Kidney (tissue), 14 donors: ENCODE data around the gene IQCM. TPM values are rescaled to one million over a fixed set of nuclear protein-coding genes. Genes with fewer than 3 reads are reported as not detected.

ENCODE experiments used
- DNase-seq, 5 donors: peaks; one replicate each; pipeline ENCODE4 v3.0.0-alpha.2; 2013 to 2020
- FAIRE-seq: peaks from 2 replicates; lab custom pipeline; 2012; peaks lifted over from hg19 to GRCh38; lab: Jason Lieb, UNC
- H3K27ac ChIP-seq, 2 donors: one replicate each; pipeline ENCODE4 v1.7.0; 2013; ENCODE audit warnings: low read depth in 2 of 2, low read length in 2 of 2, inconsistent platforms in 1 of 2
- H3K27me3 ChIP-seq: one replicate; pipeline ENCODE4 v1.7.1; 2013; ENCODE audit warnings: low read length, inconsistent platforms; ENCODE audit not compliant: control insufficient read depth, insufficient read depth
- H3K36me3 ChIP-seq, 3 donors: one replicate each; pipeline versions ENCODE4 v1.7.0 to v1.7.1; 2013; ENCODE audit warnings: low read length in 3 of 3, control low read depth in 1 of 3, inconsistent platforms in 1 of 3; ENCODE audit not compliant: insufficient read depth in 3 of 3, control insufficient read depth in 2 of 3
- H3K4me1 ChIP-seq, 3 donors: one replicate each; pipeline versions ENCODE4 v1.7.0 to v1.7.1; 2013; ENCODE audit warnings: low read length in 3 of 3, inconsistent platforms in 1 of 3, low read depth in 1 of 3; ENCODE audit not compliant: control insufficient read depth in 2 of 3, insufficient read depth in 2 of 3
- H3K4me3 ChIP-seq, 3 donors: one replicate each; pipeline versions ENCODE4 v1.7.0 to v1.8.1; 2013; ENCODE audit warnings: low read length in 3 of 3, control low read depth in 1 of 3, inconsistent platforms in 1 of 3
- H3K9ac ChIP-seq, 3 donors: one replicate each; pipeline versions ENCODE4 v1.7.0 to v1.7.1; 2013; ENCODE audit warnings: low read length in 3 of 3, control low read depth in 1 of 3, inconsistent platforms in 1 of 3
- H3K9me3 ChIP-seq, 3 donors: one replicate each; pipeline versions ENCODE4 v1.7.0 to v1.7.1; 2013; ENCODE audit warnings: low read length in 3 of 3, control low read depth in 1 of 3, inconsistent platforms in 1 of 3; ENCODE audit not compliant: control insufficient read depth in 2 of 3, insufficient read depth in 1 of 3
- CTCF ChIP-seq: IDR thresholded peaks from 3 replicates; pipeline ENCODE4 v1.5.1; 2012; ENCODE audit warnings: mild to moderate bottlenecking, moderate library complexity, borderline replicate concordance; ENCODE audit not compliant: insufficient read depth; ENCODE audit errors: extremely low read depth
- intact Hi-C: fragments of 100-400 bp; cut with DNase I; formaldehyde crosslinking; loops from one replicate; pipeline ENCODE4 v1.11.1; 2022
- polyA plus RNA-seq: library from polyadenylated mRNA; stranded (reverse); fragments of 350-450 nt; fragmentation: Illumina TruSeq; extraction: RNeasy Lipid Tissue Mini Kit (QIAGEN cat#74804); gene quantifications from one replicate; pipeline ENCODE4 v1.2.3, GENCODE V29; 2014; ENCODE audit warnings: low read depth, low replicate concordance; ENCODE audit not compliant: insufficient read depth
- total RNA-seq: library from RNA; stranded (reverse); fragmentation: NEBNext Ultra II Directional; extraction: Animal tissue kit (Norgen Biotek cat#: 25700); gene quantifications from one replicate; pipeline ENCODE4 v1.2.1, GENCODE V29; 2021
- donor health status: control.
- donor health status: control.
- donor health status: control.
- donor health status: control.
- donor health status: control.
- donor health status: DM: yes; HTN: yes; CAD: no.
- donor health status: Normal renal cell carcinoma (clear cell type).

IQCM gene
- total and polyA plus RNA-seq, 2 donors from 2014 or later = not detected

GRCh38 chr4:149465955-149466354 lies 349.7 kb downstream of the IQCM start:
- H3K4me3 ChIP-seq = no peak overlapping the region
- H3K27ac ChIP-seq = no peak overlapping the region
- TF ChIP-seq CTCF = no peak
- no peaks in the 10 kb centered on the region for H3K4me1 ChIP-seq
- FAIRE-seq (no peak), DNase-seq (no peak)
- no peaks in the 10 kb centered on the region for H3K27me3 ChIP-seq
- no peak overlapping the region for H3K9ac ChIP-seq
- H3K9me3 ChIP-seq = no peaks in the 10 kb centered on the region
- intact Hi-C loops = no loop called here
- H3K36me3 ChIP-seq = no peaks in the 10 kb centered on the region

GRCh38 chr4:149443537-149443936 lies 372.1 kb downstream of the IQCM start:
- H3K9ac ChIP-seq = no peak overlapping the region
- no peak overlapping the region for H3K4me3 ChIP-seq
- no peaks in the 10 kb centered on the region for H3K4me1 ChIP-seq
- H3K27me3 ChIP-seq = no peaks in the 10 kb centered on the region
- no peak for TF ChIP-seq CTCF
- H3K36me3 ChIP-seq = no peaks in the 10 kb centered on the region
- intact Hi-C loops = no loop called here
- DNase-seq = no peak
- H3K27ac ChIP-seq = no peak overlapping the region
- peak; percentile 19 for FAIRE-seq
- H3K9me3 ChIP-seq = no peaks in the 10 kb centered on the region

- H3K9ac ChIP-seq = no peak overlapping the region
- no peaks in the 10 kb centered on the region for H3K9me3 ChIP-seq
- no peak overlapping the region for H3K27ac ChIP-seq
- intact Hi-C loops = no loop called here
- H3K4me1 ChIP-seq = no peaks in the 10 kb centered on the region
- TF ChIP-seq CTCF = no peak
- H3K27me3 ChIP-seq = no peaks in the 10 kb centered on the region
- H3K36me3 ChIP-seq = no peaks in the 10 kb centered on the region
- no peak for FAIRE-seq
- no peak overlapping the region for H3K4me3 ChIP-seq
- no peak for DNase-seq
These were observed 374.3 kb downstream of the IQCM start for GRCh38 chr4:149441338-149441737.

- DNase-seq = no peak
- H3K4me1 ChIP-seq = no peaks in the 10 kb centered on the region
- no peak for TF ChIP-seq CTCF
- H3K9me3 ChIP-seq = no peaks in the 10 kb centered on the region
- H3K36me3 ChIP-seq = no peaks in the 10 kb centered on the region
- no peak for FAIRE-seq
- no peaks in the 10 kb centered on the region for H3K27me3 ChIP-seq
- no peak overlapping the region for H3K4me3 ChIP-seq
- intact Hi-C loops = no loop called here
- no peak overlapping the region for H3K27ac ChIP-seq
- H3K9ac ChIP-seq = no peak overlapping the region
These were observed 389.2 kb downstream of the IQCM start for GRCh38 chr4:149426461-149426860.
